A549 treated with CpdA at 1 μM for 4 hours (cell line): ENCODE measurements around the gene ZNF397. TPM values are rescaled to one million over a fixed set of nuclear protein-coding genes. Genes with fewer than 3 reads are reported as not detected.

Experiments
- total RNA-seq: library from RNA; stranded (reverse); fragments of 200-300 nt; extraction: Qiagen RNA extraction; gene quantifications from 5 replicates; pipeline ENCODE4 v1.2.3, GENCODE V29; 2022; ENCODE audit warnings: low read depth

The ZNF397 gene
- 2.9 to 4.8 TPM (median 4.6 TPM) in 5 replicates for total RNA-seq

DNA sequence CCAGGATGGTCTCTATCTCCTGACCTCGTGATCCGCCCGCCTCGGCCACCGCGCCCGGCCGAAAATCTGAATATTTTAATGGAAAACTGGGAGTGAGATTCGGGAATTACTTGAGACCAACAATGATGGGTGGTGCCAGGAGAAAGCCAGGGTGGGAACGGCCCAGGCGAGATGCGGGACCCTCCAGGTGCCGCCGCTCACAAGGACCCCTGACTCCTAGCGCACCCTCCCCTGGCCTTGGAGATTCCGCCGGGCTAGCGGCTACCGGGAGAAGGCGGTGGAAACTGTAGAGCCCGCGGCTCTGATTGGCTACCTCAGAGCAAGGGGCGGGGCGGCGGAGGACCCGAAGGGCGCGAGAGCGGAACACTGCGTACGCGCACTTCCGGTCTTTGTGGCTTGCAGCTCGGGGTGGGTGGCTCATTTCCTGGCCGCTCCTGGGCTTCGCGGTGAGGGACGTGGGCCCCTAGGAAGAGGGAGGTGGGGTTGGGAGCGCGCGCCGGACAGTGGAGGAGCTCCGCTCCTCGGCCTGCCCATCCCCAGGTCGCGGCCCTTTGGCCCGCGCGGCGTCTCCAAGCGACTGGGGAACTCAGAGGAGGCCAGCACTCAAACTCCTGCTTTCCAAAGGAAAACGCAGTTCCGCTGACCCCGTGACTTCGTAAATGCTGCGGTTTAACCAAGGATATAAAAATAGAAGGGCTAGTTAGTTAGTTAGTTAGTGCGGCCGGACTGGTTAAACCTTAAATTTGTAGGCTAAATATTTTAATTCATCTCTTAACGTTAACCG, at the start of gene ZNF397:
TSS of gene ZNF397 (plus strand) at position 371 of the 784 bp plus-strand sequence. CDS start 1,437 bp downstream, outside the sequence.

DNA sequence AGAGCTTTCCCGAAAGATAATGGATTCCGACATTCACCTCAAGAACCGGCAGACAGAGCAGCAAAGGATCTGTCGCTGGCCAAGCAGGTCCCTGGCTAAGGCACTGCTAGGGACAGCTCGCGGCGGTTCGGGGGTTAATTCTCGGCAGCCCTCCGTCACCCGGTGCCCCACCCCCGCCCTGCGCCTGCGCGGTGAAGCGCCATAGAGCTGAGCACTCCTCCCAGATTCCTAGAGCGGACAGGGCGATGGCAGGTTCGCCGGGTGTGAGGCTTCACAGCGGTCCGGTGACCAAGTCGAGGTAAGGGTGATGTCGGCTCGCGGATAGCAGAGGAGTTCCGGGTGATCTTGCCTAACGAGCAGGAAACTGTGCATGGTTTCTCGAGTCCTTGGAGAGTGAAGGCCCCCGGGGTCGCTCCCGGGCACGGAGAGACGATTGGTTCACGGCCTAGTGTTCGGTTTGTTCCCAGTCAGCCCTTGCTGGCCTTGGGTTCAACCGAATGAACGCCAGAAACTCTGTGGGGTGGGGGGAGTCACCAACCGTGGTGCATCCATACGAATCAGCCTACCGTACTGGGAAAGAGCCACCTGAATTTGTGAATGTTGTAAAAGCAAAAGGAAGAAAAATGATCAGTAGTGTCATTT, 49.4 kb downstream of the ZNF397 start, which contains the start of gene ZSCAN30:
TSS of gene ZSCAN30 (minus strand) at position 136 of the 642 bp plus-strand sequence. CDS start 25,877 bp downstream, outside the sequence.

Other genes starting within 250 kb of the ZNF397 start
- 14.2 to 17.9 TPM (median 14.7 TPM) in 5 replicates for gene MAPRE2, start 199.6 kb upstream of the ZNF397 start, total RNA-seq
- gene ZSCAN30, start 49.2 kb downstream of the ZNF397 start, total RNA-seq = 0.52 to 1.8 TPM (median 0.79 TPM) in 5 replicates
- 11.8 to 13.0 TPM (median 12.5 TPM) in 5 replicates for gene ZNF24, start 103.4 kb downstream of the ZNF397 start, total RNA-seq
- gene ZNF396, start 136.3 kb downstream of the ZNF397 start, total RNA-seq = 0.56 to 1.0 TPM (median 0.69 TPM) in 5 replicates